ENCODE data around the gene CCDC186.

The CCDC186 gene

DNA sequence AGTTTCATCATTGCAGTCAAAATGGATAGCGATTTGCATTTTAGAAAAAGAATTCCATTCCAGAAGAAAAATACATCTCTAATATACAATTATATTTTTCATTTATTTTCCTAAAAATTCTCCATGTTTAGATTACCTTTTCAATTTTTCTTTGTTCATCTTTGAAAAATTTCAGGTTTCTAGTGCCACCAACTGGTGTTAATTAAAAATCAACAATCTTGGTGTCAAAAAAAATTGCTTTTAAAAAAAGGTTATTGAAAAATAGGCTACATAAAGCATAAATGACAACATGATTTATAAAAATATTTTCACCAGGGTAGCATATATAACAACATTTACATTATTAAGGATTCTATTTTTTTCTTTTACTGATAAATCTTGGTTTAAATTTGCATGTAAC is 53.0 kb downstream of the CCDC186 start:
- Histone ChIP-seq H3K27me3 (ENCODE audit: control insufficient read depth, insufficient read depth, low read length) (no peaks in the 10 kb centered on the region), H3K9me3 (ENCODE audit: control insufficient read depth, insufficient read depth, low read length) (no peaks in the 10 kb centered on the region), H3K4me3 (ENCODE audit: low read length) (no peak overlapping the region), H3K36me3 (ENCODE audit: control insufficient read depth, insufficient read depth, low read length) (no peaks in the 10 kb centered on the region; the same call in 1 of the 2 replicates), H3K4me1 (ENCODE audit: control insufficient read depth, insufficient read depth, low read length) (no peaks in the 10 kb centered on the region), H3K27ac (ENCODE audit: low read length) (no peak overlapping the region)
- DNase-seq (ENCODE audit: low read depth, low spot score) = no peak
- no CpG with 5 or more reads among the region's 1 CpG for WGBS (ENCODE audit: insufficient coverage, insufficient read length)

- DNase-seq (ENCODE audit: low read depth, low spot score) = no peak
- no peak overlapping the region for H3K4me3 ChIP-seq (ENCODE audit: low read length)
- no peak overlapping the region for H3K27ac ChIP-seq (ENCODE audit: low read length)
- H3K36me3 ChIP-seq (ENCODE audit: control insufficient read depth, insufficient read depth, low read length) = no peaks in the 10 kb centered on the region
- no peaks in the 10 kb centered on the region for H3K27me3 ChIP-seq (ENCODE audit: control insufficient read depth, insufficient read depth, low read length)
- H3K9me3 ChIP-seq (ENCODE audit: control insufficient read depth, insufficient read depth, low read length) = no peaks in the 10 kb centered on the region
- no CpG with 5 or more reads among the region's 2 CpGs for WGBS (ENCODE audit: insufficient coverage, insufficient read length)
- no peaks in the 10 kb centered on the region for H3K4me1 ChIP-seq (ENCODE audit: control insufficient read depth, insufficient read depth, low read length)
Observed at GRCh38 chr10:114118514-114118913, 55.5 kb downstream of the CCDC186 start.

- no peak for DNase-seq (ENCODE audit: low read depth, low spot score)
- no peaks in the 10 kb centered on the region for H3K9me3 ChIP-seq (ENCODE audit: control insufficient read depth, insufficient read depth, low read length)
- H3K4me1 ChIP-seq (ENCODE audit: control insufficient read depth, insufficient read depth, low read length) = no peaks in the 10 kb centered on the region
- no peaks in the 10 kb centered on the region for H3K27me3 ChIP-seq (ENCODE audit: control insufficient read depth, insufficient read depth, low read length)
- WGBS (ENCODE audit: insufficient coverage, insufficient read length) = no CpG with 5 or more reads among the region's 2 CpGs
- H3K36me3 ChIP-seq (ENCODE audit: control insufficient read depth, insufficient read depth, low read length) = no peaks in the 10 kb centered on the region
- no peak overlapping the region for H3K4me3 ChIP-seq (ENCODE audit: low read length)
- H3K27ac ChIP-seq (ENCODE audit: low read length) = no peak overlapping the region
Observed at GRCh38 chr10:114117728-114118127, 56.3 kb downstream of the CCDC186 start.

- H3K27ac ChIP-seq (ENCODE audit: low read length) = no peak overlapping the region
- DNase-seq (ENCODE audit: low read depth, low spot score) = no peak
- H3K36me3 ChIP-seq (ENCODE audit: control insufficient read depth, insufficient read depth, low read length) = no peaks in the 10 kb centered on the region
- WGBS (ENCODE audit: insufficient coverage, insufficient read length) = no CpG with 5 or more reads among the region's 8 CpGs
- no peak overlapping the region for H3K4me3 ChIP-seq (ENCODE audit: low read length)
- H3K4me1 ChIP-seq (ENCODE audit: control insufficient read depth, insufficient read depth, low read length) = no peaks in the 10 kb centered on the region
- H3K9me3 ChIP-seq (ENCODE audit: control insufficient read depth, insufficient read depth, low read length) = no peaks in the 10 kb centered on the region
- no peaks in the 10 kb centered on the region for H3K27me3 ChIP-seq (ENCODE audit: control insufficient read depth, insufficient read depth, low read length)
Observed at GRCh38 chr10:114115661-114116445, 58.1 kb downstream of the CCDC186 start.

DNA sequence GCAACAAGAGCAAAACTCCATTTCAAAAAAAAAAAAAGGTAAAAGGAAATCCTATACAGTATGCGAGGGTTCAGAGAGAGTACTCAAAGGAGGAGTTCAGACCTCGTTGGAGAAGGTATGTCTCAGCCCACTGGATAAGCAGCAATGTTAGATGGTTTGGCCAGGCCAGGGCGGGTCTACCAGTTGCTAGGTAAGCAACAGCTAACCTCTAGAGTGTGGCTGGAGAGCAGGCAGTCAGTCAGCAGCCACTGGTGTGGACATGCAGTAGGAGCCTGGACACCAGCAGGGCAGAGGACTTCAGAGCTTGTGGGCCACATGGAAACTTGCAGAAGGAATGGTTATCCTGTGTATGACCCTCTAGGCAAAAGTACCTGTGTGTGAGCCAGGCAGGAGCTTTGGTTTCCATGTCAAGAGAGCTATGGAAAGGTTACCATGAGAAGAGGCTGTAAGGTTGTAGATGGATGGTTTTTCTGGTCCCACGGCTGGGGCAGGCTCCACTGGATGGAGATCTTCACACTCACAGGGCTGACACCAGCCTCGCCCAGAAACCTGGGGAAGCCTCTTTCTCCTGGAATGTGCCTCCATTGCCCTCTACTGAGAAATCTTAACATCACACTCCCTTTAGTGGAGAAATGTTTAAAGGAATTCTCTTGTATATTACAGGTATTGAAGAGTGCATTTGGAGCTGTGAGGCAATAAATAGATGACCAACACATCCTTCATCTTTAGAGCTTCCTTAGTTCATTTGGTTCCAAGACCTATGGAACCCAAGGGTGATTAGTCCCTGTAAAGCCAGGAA is 63.6 kb downstream of the CCDC186 start:
- H3K27ac ChIP-seq (ENCODE audit: low read length) = no peak overlapping the region
- no peaks in the 10 kb centered on the region for H3K9me3 ChIP-seq (ENCODE audit: control insufficient read depth, insufficient read depth, low read length)
- no peak overlapping the region for H3K4me3 ChIP-seq (ENCODE audit: low read length)
- no peak for DNase-seq (ENCODE audit: low read depth, low spot score)
- WGBS (ENCODE audit: insufficient coverage, insufficient read length) = no CpG with 5 or more reads among the region's 5 CpGs
- no peaks in the 10 kb centered on the region for H3K27me3 ChIP-seq (ENCODE audit: control insufficient read depth, insufficient read depth, low read length)
- no peaks in the 10 kb centered on the region for H3K4me1 ChIP-seq (ENCODE audit: control insufficient read depth, insufficient read depth, low read length)
- H3K36me3 ChIP-seq (ENCODE audit: control insufficient read depth, insufficient read depth, low read length) = no peaks in the 10 kb centered on the region

DNA sequence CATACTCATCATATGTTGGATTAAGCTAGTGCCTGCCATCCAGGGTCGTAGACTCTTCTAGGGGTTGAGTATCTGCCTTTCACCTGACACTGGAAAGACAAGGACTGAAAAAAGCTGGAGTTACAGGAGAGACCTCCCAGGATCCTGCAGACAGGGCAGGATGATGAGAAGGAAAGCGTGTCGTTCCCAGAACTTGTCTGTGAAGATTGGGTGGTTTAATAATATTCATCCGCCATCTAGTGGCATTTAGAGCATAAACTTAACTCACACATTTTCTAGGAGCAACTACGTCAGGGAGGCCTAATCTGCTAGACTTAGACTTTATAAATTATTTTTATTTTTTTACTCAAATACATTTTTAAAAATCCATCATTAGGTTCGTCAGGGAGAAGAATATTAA is 70.7 kb downstream of the CCDC186 start:
- DNase-seq (ENCODE audit: low read depth, low spot score) = no peak
- H3K4me1 ChIP-seq (ENCODE audit: control insufficient read depth, insufficient read depth, low read length) = no peaks in the 10 kb centered on the region
- H3K9me3 ChIP-seq (ENCODE audit: control insufficient read depth, insufficient read depth, low read length) = no peaks in the 10 kb centered on the region
- no peak overlapping the region for H3K27ac ChIP-seq (ENCODE audit: low read length)
- H3K4me3 ChIP-seq (ENCODE audit: low read length) = no peak overlapping the region
- WGBS (ENCODE audit: insufficient coverage, insufficient read length) = no CpG with 5 or more reads among the region's 6 CpGs
- H3K36me3 ChIP-seq (ENCODE audit: control insufficient read depth, insufficient read depth, low read length) = no peaks in the 10 kb centered on the region
- H3K27me3 ChIP-seq (ENCODE audit: control insufficient read depth, insufficient read depth, low read length) = peaks cover 16% of the 10 kb centered on the region; the same call in 1 of the 2 replicates

DNA sequence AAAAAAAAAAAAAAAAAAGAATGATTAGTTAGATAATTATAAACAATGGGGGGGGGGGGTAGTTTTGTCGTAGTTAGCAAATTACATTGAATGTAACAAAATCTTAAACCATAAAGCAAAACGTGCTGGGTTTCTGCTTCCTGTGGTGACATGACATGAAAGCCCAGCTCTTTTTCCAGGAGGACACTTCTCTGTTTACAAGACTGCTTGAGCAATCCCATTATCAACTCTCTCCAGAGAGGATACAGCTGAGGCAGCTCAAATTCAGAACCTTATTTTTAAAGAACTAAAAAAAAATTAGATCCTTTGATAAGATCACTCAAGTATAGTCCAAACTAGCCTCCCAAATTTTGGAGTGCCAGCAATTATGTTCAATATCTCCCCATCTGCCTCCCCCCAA is 71.7 kb downstream of the CCDC186 start:
- Histone ChIP-seq H3K4me1 (ENCODE audit: control insufficient read depth, insufficient read depth, low read length) (no peaks in the 10 kb centered on the region), H3K27ac (ENCODE audit: low read length) (no peak overlapping the region), H3K27me3 (ENCODE audit: control insufficient read depth, insufficient read depth, low read length) (peaks cover 16% of the 10 kb centered on the region; the same call in 1 of the 2 replicates), H3K4me3 (ENCODE audit: low read length) (no peak overlapping the region), H3K36me3 (ENCODE audit: control insufficient read depth, insufficient read depth, low read length) (no peaks in the 10 kb centered on the region), H3K9me3 (ENCODE audit: control insufficient read depth, insufficient read depth, low read length) (no peaks in the 10 kb centered on the region)
- no CpG with 5 or more reads among the region's 2 CpGs for WGBS (ENCODE audit: insufficient coverage, insufficient read length)
- no peak for DNase-seq (ENCODE audit: low read depth, low spot score)

GRCh38 chr10:114100848-114101741 is 72.9 kb downstream of the CCDC186 start:
- no CpG with 5 or more reads among the region's 47 CpGs for WGBS (ENCODE audit: insufficient coverage, insufficient read length)
- no peak for DNase-seq (ENCODE audit: low read depth, low spot score)
- peak overlapping the region; percentile 25; the same call in 1 of the 2 replicates for H3K4me3 ChIP-seq (ENCODE audit: low read length)

DNA sequence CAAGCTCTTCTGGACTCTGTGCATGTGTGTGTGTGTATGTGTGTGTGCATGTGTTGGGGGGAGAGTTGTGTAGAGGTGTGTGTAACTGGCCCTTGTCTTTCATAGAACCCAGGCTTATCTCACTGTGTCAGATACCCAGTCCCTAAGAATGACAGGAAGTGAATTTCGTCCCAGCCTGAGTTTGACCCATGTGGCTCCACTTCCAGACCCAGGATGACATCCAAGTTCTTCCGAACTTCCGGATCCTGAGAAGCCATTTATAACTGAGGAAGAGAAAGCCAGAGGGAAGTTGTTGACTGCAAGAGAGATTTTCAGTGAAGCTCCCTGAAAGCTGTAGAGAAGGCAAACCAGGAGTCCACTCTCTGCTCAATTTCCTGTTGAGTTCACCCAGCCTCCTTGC is 77.1 kb downstream of the CCDC186 start:
- DNase-seq (ENCODE audit: low read depth, low spot score) = no peak
- no CpG with 5 or more reads among the region's 3 CpGs for WGBS (ENCODE audit: insufficient coverage, insufficient read length)
- Histone ChIP-seq H3K27ac (ENCODE audit: low read length) (no peak overlapping the region), H3K9me3 (ENCODE audit: control insufficient read depth, insufficient read depth, low read length) (no peaks in the 10 kb centered on the region), H3K4me3 (ENCODE audit: low read length) (no peak overlapping the region), H3K4me1 (ENCODE audit: control insufficient read depth, insufficient read depth, low read length) (no peaks in the 10 kb centered on the region), H3K36me3 (ENCODE audit: control insufficient read depth, insufficient read depth, low read length) (no peaks in the 10 kb centered on the region), H3K27me3 (ENCODE audit: control insufficient read depth, insufficient read depth, low read length) (peaks cover 16% of the 10 kb centered on the region; the same call in 1 of the 2 replicates)

More at GRCh38 chr10:114100848-114101741, 72.9 kb downstream of the CCDC186 start:
- peaks cover 16% of the 10 kb centered on the region; the same call in 1 of the 2 replicates for H3K27me3 ChIP-seq (ENCODE audit: control insufficient read depth, insufficient read depth, low read length)
- H3K36me3 ChIP-seq (ENCODE audit: control insufficient read depth, insufficient read depth, low read length) = no peaks in the 10 kb centered on the region
- no peak overlapping the region for H3K27ac ChIP-seq (ENCODE audit: low read length)
- H3K9me3 ChIP-seq (ENCODE audit: control insufficient read depth, insufficient read depth, low read length) = no peaks in the 10 kb centered on the region
- no peaks in the 10 kb centered on the region for H3K4me1 ChIP-seq (ENCODE audit: control insufficient read depth, insufficient read depth, low read length)
